Stimulated activated CD4-positive, alpha-beta T cell treated with anti-CD3 and anti-CD28 coated beads, Interleukin-1b, Interleukin-23, amount 100 ng/mL, for 24 hours (primary cell): ENCODE results near the gene ARPC5L.
A peak's percentile ranks its signal among the peaks of the same experiment; 100 is the strongest.

ENCODE experiments used
- DNase-seq, 4 experiments: peaks; one replicate each; pipeline ENCODE4 v3.0.0-alpha.2; 2020; ENCODE audit warnings: low read depth in 4 of 4, low spot score in 1 of 4

Gene ARPC5L

GRCh38 chr9:124860582-124861341 is 1.2 kb upstream of the ARPC5L start:
- DNase-seq = no peak

DNA sequence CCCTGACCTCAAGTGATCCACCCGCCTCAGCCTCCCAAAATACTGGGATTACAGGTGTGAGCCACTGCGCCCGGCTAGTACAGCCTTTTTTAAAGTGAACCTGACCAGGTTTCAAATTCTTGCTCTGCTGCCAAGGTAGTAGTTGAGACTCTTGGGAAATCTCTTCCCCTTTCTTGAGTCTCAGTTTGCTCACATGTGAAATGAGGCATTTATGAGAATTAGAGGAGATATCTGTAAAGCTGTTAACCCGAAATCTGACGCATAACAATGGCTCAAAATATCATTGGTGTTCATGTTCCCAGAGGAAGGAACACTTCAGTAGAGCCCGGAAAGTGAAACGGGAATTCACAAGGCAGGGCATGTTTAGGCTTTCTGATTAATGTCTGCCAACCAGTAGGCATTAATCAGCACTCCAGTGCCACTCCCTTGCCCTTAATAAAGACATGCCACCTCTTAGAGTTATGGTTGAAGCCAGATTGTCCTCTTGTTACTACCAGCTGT is 1.5 kb downstream of the ARPC5L start:
- no peak for DNase-seq

DNA sequence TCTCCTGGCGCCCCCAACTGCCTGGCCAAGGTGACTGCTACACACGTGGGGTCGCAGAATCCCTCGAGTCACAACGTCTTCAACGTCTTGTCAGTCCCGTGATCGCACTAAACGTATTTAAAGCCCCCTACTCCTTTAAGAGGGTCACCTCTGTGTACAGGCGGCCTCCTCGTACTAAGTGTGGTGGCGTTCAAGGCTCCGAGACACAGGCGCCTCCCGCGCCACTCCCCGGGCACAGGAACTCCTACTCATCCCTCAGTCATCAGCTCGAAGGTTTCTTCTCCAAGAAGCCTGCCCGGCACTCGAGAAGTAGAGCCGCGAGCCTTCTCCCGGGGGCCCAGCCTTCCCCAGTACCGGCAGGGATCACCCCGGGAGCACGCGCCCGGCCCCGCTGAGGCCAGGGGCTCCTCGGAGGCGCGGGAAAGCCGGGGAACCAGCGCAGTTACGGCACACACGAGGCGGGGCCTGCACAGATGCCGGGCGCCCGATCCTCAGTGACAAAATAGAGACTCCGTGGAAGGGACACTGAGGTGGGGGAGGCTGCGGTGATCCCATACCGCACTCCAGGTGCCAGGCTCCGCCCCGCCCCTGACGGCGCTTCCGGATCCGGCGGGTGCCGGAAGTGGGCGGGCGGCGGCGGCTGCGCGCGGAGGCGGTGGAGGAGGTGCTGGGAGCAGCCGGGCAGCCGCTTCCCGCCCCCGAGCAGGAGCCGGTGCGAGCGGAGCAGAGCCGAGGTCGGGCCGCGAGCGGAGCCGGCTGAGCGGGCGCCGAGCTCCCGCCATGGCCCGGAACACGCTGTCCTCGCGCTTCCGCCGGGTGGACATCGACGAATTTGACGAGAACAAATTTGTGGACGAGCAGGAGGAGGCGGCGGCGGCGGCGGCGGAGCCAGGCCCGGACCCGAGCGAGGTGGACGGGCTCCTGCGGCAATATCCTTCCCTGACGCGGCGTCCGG is 6.9 kb downstream of the ARPC5L start:
- DNase-seq = peak; percentile 81 to 90 (median 87)

DNA sequence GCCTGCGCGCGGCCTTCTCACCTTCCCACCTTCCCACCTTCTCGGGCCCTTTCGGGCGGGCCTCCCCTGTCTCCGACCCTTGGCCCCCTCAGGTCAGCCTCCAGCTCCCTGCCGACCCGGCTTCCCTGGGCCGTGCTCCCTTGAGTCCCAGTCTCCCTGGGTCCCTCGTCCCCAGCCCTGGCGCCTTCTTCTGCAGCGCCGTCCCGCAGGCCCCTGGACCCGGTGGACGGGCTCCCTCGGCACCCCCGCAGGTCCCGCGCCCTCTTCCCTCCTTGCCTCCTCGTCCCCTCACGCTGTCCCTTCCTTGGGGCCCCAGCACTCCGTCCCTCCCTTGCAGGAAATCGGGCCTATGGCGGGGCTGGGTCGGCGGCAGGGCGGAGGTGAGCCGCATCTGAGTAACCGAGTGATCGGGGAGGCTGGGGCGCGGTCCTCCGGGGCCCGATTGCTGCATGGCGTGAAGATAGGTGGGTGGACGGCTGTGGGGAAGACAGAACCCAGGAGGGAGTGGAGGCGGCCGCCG is 7.6 kb downstream of the ARPC5L start:
- peak in 1 of 4 experiments; percentile 17 for DNase-seq

- peak; percentile 73 to 91 (median 82) for DNase-seq
Measured at GRCh38 chr9:124869986-124870560, 8.1 kb downstream of the ARPC5L start.

- no peak for DNase-seq
Measured at GRCh38 chr9:124870723-124871122, 8.8 kb downstream of the ARPC5L start.

DNA sequence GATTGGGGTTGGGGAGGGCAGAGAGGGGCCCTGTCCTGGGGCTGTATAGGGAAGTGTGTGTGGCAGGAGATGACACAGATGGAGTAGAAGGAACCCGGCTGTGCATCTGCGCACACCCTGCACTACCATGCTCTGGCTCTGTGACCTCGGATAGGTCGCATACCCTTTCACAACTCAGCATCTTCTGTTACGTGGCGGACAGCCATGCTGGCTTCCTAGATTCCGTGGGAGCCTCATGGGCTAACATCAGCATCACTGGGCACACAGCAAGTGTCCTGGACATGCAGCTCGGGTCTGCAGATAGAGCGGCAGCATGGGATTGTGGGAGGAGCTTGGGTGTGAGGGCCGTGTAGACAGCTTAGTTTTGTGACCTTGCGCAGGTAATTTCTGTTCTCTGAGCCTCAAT is 9.2 kb downstream of the ARPC5L start:
- DNase-seq = no peak

- no peak for DNase-seq
Measured at GRCh38 chr9:124873664-124874063, 11.7 kb downstream of the ARPC5L start.

- DNase-seq = no peak
Measured at GRCh38 chr9:124875501-124875900, 13.6 kb downstream of the ARPC5L start.

- DNase-seq = no peak
Measured at GRCh38 chr9:124877021-124877782, 15.3 kb downstream of the ARPC5L start.

DNA sequence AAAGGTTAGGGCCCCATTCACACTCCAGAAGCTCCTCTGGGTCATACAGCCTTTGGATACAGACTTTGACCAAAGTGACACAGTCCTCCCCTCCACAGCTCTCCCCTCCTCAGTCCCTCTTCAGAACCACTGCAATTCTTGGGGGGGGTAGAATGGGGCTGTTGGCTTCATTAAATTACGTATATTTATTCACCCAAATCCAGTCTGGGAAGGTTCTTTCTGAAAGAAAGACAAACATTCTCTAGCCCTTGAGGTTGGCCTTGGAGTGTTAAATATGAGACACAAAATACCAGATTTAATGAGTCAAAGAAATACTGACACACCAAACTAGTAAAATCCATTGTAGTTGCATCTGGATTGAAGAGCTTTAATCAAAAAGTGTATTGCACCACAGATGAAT is 16.1 kb downstream of the ARPC5L start:
- no peak for DNase-seq

DNA sequence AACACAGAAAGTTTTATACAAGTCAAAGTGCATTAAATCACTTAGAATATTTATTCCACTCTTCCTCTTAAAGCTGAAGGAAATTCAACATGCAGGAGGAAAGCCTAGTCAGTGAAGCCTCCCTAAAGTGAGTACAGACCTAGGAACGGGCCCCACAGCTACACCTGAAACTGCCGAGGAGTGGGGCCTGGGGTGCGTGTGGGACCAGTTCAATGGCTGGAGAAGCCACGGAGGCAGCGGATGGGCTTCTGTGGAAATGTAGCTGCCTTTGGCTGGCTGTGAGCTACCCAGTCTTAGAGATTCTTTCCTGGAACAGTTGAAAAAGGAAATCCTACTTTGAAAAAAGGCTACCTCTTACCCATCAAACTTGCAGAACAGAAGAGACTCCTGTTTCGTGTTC is 16.6 kb downstream of the ARPC5L start:
- DNase-seq = no peak

DNA sequence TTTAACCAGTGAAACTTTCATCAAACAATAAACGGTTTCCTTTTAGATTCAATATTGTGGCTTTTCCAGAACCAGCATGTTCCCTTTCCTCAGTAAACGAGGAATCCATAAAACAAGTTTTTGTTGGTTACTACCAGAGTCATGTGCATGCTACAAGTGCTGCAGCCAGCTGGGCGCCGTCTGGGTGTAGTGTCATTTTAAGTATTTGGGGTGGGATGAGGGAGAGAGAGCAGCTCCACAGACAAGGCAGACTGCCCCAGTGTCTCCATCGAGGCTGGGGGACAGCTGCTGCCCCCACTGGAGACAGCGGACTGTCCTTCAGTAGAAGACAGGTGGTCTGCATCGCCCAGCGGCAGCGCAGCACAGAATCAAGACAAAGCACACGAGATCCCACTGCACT is 17.3 kb downstream of the ARPC5L start:
- no peak for DNase-seq

DNA sequence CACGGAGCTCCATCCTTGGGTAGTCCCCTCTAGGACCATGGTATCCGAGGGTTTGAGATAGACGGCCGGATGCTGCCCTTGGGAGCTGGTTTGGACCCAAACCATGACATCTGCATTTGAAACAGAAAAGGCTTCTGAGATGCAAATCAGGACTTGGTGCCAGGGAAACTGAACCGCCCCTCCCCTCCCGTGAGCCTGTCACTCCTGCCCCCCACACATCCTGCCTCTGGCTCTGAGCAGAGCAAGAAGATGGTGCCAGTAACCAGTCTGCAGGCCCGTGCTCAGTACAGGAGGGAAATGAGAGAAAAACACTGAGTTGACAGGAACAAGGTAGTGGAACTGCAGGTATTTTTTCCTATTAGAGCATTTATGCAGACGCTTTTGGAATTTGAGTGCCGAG is 18.6 kb downstream of the ARPC5L start:
- DNase-seq = no peak

DNA sequence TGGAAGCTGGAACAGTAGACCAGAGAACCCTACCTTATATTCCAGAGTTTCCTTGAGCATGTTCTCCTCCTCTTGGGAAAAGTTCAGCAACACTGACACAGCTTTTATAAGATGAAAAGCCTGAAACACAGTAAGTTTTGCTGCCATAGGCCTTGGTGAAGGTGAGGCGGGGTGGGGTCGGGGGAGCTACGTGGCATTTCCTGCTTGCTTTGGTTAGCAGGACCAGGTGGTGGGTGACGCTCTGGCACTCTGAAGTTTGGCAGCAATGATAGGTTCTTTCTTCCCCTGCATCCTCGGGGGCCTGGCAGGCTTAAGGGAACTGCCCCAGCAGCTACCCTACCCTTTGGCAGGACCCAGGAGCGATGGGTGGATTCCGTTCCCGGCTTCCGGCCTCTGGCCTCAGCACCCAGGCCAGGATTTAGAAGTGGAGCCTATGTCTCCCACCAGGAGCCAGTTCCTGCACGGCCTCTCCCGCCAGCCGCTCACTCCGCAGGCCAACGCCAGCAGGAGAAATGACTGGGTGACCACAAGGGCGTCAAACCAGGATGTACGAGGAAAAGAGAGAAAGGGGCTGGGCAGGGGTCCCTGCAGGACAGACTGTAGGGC is 19.3 kb downstream of the ARPC5L start:
- DNase-seq = no peak

GRCh38 chr9:124882231-124882630 is 20.3 kb downstream of the ARPC5L start:
- DNase-seq = no peak

DNA sequence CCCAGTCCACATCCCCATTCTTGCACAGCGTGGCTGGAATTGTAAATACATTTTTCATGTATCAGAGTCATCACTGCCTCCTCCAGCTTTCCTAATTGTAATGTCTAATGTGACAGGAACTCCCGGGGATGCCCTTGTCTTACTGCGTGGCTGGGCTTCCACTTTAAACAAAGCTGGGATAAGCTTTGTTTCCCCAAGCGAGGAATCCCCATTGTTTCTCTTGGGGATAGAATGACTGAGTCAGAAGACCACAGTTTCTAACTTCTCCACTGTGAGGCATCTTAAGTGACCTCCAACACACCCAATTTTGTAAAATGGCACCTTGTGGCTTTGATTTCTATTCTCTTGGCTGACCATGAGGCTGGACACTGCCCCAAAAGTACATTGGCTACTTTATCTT is 22.4 kb downstream of the ARPC5L start:
- no peak for DNase-seq

- no peak for DNase-seq
Measured at GRCh38 chr9:124885551-124885950, 23.6 kb downstream of the ARPC5L start.

DNA sequence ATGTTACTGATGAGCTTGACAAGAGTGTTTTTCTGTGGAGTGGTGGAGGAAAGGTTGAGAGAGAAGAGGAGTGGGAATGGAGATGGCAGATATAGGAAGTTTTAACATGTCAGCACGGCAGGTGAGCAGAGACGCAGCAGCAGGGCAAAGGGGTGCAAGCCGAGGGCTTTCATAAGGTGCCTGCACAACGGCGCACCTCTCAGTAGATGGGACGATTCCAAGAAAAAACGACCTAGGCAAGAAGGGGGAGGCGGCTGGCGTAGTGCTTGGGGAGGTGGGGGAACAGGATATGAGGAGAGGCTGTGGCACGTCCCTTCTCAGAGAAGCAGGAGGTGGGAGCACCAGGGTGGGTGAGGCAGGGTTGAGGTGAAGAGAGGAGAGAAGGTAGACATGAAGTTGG is 24.5 kb downstream of the ARPC5L start:
- DNase-seq = no peak

DNA sequence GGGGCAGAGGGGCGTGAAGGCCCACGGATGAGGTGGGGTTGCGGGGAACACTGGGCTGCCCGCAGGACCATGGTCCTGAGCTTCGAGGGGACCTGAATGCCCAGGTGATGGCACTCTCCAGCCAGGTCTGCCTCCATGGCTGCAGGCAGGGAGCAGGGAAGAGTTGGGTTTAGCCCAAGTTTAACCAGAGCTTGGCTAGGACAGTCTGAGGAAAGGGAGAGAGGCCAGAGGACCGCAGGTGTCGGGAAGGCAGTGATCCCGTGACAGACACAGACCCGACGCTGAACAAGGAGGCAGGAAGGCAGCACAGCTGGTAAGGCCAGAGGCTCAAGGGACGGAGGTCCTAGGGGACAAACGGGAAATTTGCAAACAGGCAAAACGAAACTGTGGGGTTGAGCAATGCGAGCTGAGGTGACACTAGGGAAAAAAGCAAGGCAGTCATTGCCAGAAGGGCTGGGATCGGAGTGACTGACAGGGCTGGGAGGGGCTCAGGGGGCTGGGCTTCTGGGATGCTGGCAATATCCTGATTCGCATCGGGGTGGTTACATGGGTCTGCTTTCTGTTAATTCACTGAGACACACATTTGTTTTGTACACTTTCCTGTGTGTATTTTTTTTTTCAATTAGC is 25.0 kb downstream of the ARPC5L start:
- DNase-seq = no peak
